GM19438 (cell line): ENCODE results near the gene TSTD2.
"Not testable (repeated sequence)": the region's sequence is repeated elsewhere in the genome, so short reads cannot be mapped to it uniquely, and the experiment has no call there.

Source experiments
- ATAC-seq: cut with Tn5 transposase; IDR thresholded peaks from one replicate; pipeline ENCODE4 v1.9.1; 2021; ENCODE audit warnings: low read depth; ENCODE audit not compliant: unreplicated experiment

The TSTD2 gene

DNA sequence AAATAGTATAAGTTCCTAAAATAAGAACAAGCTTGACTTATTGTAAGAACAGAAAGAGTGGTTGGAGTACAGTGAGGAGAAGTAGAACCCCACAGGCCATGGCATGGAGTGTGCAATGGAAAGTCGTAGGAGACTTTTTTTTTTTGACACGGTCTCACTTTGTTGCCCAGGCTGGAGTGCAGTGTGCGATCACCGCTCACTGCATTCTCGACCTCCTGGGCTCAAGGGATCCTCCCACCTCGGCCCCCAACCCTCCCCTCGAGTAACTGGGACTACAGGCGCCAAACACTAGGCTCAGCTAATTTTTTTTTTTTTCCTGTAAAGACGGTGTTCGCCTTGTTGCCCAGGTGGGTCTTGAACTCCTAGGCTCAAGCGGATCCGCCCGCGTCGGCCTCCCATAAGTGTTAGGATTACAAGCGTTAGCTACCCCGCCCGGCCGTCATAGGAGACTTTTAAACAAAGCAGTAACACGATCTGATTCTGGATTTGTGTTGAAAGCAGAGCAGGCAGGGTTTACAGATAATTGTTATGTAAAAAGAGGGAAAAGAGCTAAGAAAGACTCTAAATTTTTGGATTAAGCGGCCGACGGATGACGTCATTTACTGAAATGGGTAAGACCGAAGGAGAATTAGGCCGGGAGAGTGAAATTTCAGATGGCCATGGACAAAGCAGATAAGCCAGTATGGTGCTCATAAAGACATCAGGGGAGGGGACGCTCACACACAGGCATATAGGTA is 752 bp downstream of the TSTD2 start:
- ATAC-seq = peak; percentile 9

DNA sequence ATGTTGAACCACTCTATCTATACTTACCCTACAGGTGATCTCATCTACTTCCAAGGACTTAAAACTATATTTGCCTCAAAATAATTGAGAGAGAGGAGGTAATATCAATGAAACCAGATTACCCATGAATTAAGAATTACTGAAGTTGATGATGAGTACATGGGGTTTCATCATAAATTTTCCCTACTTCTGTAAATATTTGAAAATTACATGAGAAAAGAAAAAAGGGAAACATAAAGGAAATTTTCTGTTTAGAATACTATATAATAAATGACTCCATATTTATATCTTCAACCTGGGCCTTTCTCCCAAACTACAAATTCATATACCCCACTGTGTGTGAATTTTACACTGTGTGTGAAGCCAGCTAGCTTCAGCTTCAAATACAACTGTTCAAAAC is 2.6 kb downstream of the TSTD2 start:
- no peak for ATAC-seq

DNA sequence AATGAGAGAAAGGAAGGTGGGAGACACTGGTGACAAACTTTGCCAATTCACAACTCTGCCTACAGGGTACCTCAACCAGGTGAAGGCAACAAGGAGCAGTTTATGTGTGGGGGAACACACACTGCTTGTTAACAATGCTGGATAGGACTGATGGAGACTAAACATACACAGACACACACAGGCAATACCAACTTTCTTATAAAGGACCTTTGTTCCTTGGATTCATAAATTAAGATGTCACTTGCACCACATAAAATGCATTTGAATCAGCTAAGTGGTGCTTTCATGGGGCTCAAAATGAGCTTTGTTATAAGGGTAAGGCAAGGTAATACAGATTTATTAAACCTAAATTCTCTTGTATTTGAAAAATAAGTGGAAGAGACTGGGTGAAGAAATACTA is 4.0 kb downstream of the TSTD2 start:
- no peak for ATAC-seq

DNA sequence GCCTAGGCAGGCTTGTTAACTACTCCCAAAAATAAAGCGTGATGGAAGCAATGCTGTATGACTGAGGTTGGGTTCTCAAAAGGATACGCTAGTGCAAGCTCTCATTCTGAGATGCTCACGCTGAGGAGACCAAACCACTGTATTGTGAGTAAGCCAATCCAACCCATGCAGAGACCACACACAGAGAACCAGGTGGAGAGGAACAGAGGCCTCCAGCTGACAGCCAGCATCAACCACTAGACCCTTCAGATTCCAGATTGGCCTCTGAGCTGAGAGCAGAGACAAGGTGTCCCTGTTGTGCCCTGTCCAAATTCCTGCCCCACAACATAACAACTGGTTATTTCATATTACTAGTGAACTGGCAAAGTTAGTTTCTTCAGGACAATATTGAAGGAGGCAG is 4.5 kb downstream of the TSTD2 start:
- no peak for ATAC-seq

DNA sequence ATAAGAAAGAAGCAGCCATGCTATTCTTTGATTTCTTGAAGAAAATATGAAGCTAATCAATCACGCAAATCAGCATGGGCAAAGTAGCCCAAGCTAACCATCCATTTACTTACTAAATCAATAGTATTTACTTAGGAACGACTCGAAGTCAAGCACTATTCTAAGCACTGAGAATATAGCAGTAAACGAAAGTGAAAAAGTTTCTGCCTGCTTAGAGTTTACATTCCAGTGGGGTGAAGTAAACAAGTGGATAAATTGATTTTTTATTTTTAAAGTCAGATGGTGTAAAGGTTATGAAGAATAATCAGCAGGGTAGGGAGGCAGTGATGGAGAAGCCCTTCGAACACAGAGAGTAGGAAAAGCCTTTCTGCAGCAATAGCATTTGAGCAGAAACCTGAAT is 5.5 kb downstream of the TSTD2 start:
- ATAC-seq = no peak

DNA sequence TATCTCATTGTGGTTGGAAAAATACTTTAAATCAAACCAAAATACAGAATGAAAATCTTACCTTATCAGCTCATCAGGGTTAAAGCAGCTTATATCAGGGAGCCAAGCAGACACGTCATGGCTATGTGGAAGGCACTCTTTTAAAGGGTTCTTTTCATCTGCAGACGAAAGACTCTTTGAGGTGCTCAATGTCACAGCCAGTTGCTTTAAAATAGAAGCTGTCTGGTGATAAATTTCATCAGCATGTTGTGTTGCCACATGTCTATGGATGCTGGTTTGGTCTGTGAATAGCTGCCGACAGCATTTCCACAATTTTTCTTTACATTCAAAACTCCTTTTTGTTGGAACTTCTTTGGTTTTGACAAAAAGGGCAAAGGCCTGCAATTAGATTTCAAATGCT is 7.5 kb downstream of the TSTD2 start:
- no peak for ATAC-seq

DNA sequence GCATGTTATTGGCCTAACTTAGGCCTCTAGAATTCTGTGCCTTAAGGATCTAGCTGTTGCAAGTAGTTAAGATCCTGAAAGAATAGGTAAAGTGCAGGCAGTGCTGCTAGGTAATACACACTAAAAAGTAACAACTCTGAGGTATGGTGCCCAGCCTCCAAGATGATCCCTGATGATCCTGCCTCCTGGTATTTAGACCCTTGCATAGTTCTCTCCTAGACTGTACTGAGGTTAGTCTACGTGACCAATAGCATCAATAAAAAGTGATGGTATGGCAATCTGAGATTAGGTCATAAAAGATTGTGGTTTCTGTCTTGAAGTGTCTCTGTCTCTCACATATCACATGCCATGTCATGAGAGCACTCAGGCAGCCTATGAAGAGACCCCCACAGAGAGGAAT is 9.2 kb downstream of the TSTD2 start:
- no peak for ATAC-seq

DNA sequence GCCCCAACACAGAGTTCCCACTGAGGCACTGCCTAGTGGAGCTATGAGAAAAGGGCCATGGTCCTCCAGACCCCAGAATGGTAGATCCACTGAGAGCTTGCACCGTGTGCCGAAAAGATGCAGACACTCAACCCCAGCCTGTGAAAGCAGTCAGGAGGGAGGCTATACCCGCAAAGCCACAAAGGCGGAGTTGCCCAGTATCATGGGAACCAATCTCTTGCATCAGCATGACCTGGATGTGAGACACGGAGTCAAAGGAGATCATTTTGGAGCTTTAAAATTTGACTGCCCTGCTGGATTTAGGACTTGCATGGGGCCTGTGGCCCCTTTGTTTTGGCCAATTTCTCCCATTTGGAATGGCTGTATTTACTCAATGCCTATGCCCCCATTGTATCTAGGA is 10.7 kb downstream of the TSTD2 start:
- ATAC-seq = not testable (repeated sequence)

DNA sequence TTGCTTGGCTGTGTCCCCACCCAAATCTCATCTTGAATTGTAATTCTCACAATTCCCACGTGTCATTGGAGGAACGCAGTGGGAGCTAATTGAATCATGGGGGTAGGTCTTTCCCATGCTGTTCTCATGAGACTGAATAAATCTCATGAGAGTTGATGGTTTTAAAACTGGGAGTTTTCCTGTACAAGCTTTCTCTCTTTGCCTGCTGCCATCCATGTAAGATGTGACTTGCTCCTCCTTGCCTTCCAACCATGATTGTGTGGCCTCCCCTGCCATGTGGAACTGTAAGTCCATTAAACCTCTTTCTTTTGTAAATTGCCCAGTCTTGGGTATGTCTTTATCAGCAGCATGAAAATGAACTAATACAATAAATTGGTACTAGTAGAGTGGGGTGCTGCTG is 13.1 kb downstream of the TSTD2 start:
- ATAC-seq = not testable (repeated sequence)

DNA sequence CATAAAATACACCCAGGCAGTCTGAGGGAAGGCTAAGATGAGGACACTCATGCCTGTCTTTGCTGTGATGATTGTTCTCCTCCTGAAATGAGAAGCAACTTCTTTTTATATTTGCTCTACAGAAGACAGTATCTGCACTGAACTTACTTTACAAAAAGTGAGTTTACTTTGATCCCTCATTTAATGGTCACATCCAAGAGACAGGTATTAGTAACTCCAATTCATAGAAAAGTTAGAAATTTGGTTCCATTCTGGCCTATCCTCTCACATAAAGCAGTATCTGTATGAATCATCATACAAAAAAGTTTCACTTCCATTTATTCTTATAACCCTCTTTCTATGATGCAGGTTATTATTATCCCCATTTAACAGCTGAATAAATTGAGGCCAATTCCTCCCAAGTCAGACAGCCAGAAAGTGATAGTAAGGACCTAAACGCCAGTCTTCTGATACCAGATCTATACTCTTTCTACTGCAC is 15.2 kb downstream of the TSTD2 start:
- no peak for ATAC-seq

DNA sequence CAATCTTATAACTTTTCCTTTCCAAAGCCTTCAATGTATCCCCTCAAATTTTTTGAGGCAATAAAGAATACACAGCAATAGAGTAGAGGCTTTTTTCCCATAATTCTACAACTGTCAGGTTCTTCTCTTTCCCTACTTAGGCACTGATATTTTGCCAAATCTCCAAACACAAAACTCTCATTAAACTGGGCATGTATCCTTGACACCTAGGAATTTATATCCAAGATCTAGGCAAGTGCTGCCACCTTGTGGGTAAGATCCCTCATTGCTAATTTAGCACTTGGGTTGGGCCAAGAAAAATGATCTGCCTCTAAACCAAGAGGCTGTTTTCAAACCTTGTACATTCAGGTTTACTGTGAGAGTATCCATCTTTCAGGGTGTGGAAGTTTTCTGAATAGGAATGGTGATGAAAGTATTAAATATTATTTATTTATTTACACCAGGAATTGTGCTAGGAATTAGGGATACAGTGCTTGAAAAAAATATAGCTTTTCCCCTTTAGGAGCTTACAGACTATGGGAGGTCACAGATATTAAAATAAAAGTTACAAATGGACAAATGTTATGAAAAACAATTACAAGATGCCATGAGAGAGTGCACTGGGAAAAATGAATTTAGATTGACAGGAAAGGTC is 17.6 kb downstream of the TSTD2 start:
- no peak for ATAC-seq

DNA sequence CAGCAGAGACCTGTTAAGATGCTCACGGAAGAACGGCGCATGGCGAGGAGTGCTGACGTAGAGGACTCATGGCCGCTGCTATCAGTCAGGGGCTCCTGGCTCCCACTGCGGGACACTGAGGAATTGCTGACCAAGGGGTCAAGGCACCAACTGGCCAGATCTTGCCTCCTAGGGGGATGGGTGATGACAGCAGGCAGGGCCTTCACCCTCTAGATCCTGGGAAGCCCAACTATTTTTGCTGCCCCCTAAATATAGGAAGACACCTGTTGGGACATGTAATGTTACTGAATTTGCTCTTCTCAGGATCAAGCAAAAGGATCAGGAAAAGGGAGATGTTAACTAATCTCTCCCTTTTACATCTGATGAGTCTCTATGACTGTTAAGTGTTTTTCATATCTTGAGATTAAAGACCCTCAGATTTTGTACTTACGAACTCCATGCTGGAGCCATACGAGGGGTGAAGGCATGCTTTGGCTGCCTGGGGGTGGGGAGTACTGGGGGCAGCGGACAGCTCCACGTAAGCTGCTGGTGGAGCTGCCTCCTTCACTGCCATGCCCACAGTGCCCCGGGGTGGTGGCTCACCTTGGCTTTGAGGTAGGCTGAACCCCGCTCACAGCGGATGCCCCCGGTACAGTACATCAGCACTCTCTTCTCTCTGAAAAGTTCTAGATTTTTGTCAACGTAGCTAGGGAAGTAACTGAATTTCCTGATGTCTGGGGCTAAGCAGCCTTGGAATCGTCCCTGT is 28.1 kb downstream of the TSTD2 start:
- no peak for ATAC-seq

DNA sequence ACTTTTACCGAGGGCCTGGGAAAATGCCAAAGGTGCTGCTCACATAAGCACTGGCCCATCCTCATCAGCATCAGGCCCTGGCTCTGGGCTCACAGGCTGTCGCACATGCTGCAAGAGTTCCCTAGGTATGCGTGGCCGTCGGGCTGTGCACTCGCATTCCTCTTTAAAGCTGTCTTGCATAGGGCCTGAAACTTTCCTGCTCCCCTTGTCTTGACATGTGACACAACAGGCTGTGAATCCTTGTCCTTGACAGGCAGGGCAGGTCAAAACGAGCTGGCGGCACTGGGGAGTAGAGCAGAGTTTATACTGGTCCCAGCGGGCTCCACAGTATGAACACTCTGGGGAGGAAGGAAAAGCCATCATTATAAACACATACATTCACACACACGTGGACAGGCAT is 30.7 kb downstream of the TSTD2 start:
- no peak for ATAC-seq

DNA sequence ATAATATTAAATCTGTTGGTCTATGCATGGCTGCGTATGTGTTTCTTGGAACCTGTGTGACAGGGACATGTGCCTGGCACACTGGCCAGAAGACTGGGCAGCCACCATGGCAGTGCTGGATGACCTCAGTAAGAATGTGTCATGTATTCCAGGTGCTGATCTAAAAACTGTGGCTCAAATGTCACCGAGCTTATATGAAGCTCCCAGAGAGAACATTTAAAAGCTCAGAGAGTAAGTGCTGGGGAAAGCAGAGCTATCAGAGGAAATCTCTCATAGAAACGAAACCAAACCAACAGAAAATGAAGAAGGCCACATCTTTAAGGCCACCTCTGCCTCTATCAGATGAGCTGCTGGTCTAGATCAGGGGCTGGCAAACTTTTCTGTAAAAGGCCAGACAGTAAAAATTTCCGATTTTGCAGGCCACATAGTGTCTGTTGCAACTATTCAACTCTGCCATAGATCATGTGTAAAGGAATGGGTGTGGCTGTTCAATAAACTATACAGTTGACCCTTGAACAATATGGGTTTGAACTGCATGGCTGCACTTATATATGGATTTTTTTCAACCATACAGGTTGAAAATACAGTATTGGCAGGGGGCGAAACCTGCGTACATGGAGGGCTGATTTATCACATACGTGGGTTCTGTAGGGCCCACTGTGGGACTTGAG is 31.8 kb downstream of the TSTD2 start:
- ATAC-seq = no peak

DNA sequence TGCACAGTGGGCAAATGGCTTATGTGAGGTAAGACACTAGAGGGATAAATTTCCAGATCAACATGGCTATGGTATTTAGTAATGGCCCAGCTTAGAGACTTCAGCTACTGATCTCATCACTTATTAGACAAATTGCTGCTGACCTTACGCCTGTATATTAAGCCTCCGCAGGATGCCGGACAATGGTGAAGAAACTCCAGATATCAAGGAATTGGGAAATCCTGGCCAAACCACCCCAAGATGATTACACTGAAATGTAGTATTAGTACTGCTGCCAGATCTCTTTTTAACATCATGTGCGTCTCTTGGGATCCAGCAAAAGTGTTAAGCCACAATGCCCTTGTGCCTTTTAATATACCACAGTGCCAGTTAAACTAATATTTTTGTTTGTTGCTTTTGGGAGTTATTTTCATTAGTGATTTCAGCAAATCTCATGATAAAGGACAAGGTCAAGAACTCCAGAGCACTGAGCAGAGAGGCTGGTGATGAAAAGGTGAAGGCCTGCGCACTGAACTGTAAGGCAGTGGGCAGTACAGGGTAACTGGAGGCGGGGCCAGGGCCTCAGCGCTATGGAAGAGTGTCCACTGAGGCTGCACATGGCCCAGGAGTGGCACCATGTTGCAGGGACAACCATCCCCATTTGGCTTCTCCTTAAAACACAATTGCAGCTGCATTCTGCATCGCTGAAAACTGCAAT is 32.5 kb downstream of the TSTD2 start:
- ATAC-seq = no peak

DNA sequence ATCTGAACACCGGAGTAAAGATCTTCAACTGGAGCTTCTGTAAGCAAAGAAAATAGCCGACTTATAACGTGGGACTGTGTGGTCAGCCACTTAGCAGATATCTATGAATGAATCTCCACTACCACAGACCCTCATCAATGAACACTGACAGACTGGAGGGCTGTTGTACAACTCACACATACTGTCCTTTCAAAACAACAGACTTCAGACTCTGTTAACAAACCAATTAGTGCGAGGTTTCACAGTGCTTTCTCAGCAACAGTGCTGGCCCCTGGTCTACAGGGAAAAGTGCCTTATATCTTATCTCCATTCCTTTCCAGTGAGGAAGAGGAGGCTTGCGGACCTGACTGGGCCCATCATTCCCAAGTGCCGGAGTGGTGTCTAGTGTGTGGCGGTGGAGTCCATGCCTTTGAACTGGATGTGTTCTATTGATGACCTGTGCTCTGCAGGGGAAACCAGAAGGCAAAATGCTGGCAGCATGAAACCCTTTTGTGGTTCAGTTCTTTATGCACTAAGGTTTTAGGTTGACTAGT is 33.8 kb downstream of the TSTD2 start:
- no peak for ATAC-seq

DNA sequence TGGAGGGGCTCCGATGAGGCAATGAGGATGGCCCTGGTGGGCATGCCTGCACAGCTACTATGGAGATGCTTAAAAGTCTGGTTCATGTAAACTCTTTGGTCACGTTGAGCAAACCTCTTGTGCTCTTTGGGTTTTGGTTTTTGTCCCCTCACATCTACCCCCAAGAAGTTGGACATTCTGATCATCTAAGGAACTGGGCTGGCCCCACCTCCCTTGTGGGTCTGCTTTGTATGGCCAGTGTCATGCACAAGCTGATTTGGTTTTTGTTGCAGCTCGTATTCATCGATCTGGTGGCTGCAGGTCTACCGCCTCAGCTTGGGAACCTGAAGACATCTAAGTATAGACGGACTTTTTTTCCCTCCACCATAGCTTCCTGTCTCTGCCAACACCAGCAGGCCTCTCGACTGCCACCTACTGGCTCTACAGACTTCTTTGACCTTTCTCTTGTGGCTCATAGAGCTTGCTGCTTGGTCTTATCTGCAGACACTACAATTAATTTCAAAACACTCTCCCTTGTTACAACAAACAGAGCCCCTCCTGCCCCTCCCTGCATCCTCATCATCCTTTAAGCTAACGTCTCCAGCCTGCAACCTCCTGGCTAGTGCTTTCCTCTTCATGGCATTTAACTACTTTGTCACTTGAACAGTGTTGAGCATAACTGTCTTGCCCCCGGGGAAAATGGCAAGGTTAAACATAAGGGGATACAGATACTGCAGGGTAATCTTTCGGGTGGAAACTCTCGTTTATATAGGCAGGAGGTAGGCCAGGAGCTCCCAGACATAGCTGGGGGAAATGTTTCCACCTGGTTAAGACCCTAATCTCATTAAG is 34.5 kb downstream of the TSTD2 start:
- ATAC-seq = peak; percentile 82

DNA sequence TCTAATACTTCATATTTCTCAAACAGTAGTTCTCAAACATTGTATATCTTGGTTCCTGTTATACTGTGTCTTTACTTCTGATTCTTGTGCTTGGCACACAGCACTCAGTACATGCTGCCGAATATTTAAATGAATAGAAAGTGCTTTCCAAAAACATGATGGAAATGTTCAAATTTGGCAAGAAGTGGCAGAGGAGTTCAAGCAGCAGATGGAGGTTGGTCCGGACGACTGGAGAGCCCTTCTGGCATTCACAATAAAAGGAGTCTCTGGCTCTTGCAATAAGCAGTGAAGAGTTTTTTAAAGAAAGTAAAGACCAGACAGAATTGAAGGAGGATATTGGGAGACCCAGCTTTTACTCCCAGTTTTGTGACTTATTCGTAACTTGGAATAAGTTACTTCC is 36.3 kb downstream of the TSTD2 start:
- no peak for ATAC-seq

DNA sequence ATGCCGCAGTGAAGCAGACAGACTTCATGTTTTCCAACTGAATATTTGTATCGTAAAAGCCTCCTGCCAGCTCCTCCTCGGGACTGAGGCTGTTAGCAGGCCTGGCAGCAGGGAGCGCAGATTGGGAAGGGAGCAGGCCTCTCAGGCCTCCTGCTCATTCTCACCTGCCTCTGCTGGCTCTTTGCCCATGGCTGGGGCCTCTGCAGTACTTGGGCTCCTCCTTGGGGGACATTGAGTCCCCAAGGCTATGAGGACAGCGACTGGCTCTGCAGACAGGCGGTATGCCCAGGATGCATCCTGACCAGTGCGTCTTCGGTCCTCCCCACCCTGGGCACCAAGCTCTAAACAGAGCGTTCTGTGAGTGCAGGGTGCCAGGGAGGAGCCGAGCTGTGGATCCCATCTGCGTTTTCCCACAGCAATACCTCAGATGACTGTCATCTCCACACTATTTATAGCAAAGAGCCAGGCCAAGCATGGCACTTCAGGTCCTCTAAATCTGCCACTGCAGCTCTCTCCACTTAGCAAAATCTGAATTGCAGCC is 38.7 kb downstream of the TSTD2 start:
- no peak for ATAC-seq
